HCT116 (cell line): ENCODE measurements around the gene SPRR2E. TPM values are rescaled to one million over a fixed set of nuclear protein-coding genes. Genes with fewer than 3 reads are reported as not detected.

Experiments
- ATAC-seq: fragments of 200-7000 bp; cut with Tn5 transposase; 2 replicates; pipeline ENCODE4 v1.9.1; 2020; ENCODE audit warnings: mild to moderate bottlenecking, moderate library complexity
- BruUV-seq: library from RNA; stranded (reverse); fragments of 400-500 nt; replicated peaks from 2 replicates; lab custom pipeline; 2021; lab: Mats Ljungman, UMichigan
- CTCF ChIA-PET: fragments of 300-600 bp; sonication (Branson Sonifier 250); formaldehyde crosslinking; loops from one replicate; lab custom pipeline; 2021; ENCODE audit warnings: antibody characterized with exemption; lab: Charles Lee
- POLR2A ChIA-PET: fragments of 300-600, 350-600 bp; sonication (Branson Sonifier 250); formaldehyde crosslinking; loops from one replicate; lab custom pipeline; 2021; ENCODE audit warnings: antibody characterized with exemption; lab: Charles Lee
- RAD21 ChIA-PET, 2 experiments: fragments of 300-600 bp; sonication (Branson Sonifier 250); formaldehyde crosslinking; loops; one replicate each; lab custom pipeline; 2023; ENCODE audit warnings: low total read pairs in 2 of 2; ENCODE audit not compliant: uncharacterized antibody in 2 of 2, unreplicated experiment in 2 of 2, low non-redundant PET in 1 of 2; lab: Charles Lee
- DNase-seq: peaks from one replicate; pipeline ENCODE4 v3.0.0-alpha.2; 2010; ENCODE audit warnings: low read depth, low spot score
- H2AFZ ChIP-seq: fragments of 200-600 bp; shearing (Covaris generic), sonication (generic); 2 replicates; pipeline ENCODE4 v1.6.1; 2017; ENCODE audit warnings: low read depth, mixed run types, mixed read lengths, antibody characterized with exemption, low read length; ENCODE audit not compliant: poor library complexity, severe bottlenecking
- H3K27ac ChIP-seq: 2 replicates; pipeline ENCODE4 v1.5.1; 2012; ENCODE audit warnings: low read depth, low read length
- H3K27me3 ChIP-seq: fragments of 200-600 bp; sonication (generic); 2 replicates; pipeline ENCODE4 v1.6.1; 2016; ENCODE audit warnings: mixed run types, low read length, mixed read lengths; ENCODE audit not compliant: insufficient read depth
- H3K36me3 ChIP-seq, 2 experiments: fragments of 200-500 bp in 1 of 2; fragments of 200-600 bp in 1 of 2; sonication (Bioruptor generic) in 1 of 2; sonication (generic) in 1 of 2; 2 replicates each; pipeline versions ENCODE4 v1.5.1 to v1.6.1; 2014 to 2016; ENCODE audit warnings: low read length in 2 of 2, inconsistent platforms in 1 of 2, mixed read lengths in 1 of 2, mixed run types in 1 of 2; ENCODE audit not compliant: insufficient read depth in 2 of 2, control insufficient read depth in 1 of 2
- H3K4me1 ChIP-seq, 2 experiments: fragments of 200-600 bp in 1 of 2; sonication (generic) in 1 of 2; 2 replicates each; pipeline versions ENCODE4 v1.5.1 to v1.6.1; 2012 to 2017; ENCODE audit warnings: low read length in 2 of 2, inconsistent platforms in 1 of 2, mild to moderate bottlenecking in 1 of 2, mixed read lengths in 1 of 2, mixed run types in 1 of 2, moderate library complexity in 1 of 2; ENCODE audit not compliant: insufficient read depth in 2 of 2, control insufficient read depth in 1 of 2
- H3K4me2 ChIP-seq: fragments of 200-600 bp; sonication (generic); 2 replicates; pipeline ENCODE4 v1.6.1; 2017; ENCODE audit warnings: mixed run types, low read length, mixed read lengths
- H3K4me3 ChIP-seq, 2 experiments: fragments of 200-600 bp in 1 of 2; sonication (generic) in 1 of 2; replicated peaks in 1 of 2; 2 replicates each; pipeline ENCODE4 v1.5.1; 2011 to 2016; ENCODE audit warnings: low read length in 2 of 2, control low read depth in 1 of 2, low read depth in 1 of 2, mild to moderate bottlenecking in 1 of 2, mixed read lengths in 1 of 2, mixed run types in 1 of 2
- H3K79me2 ChIP-seq: fragments of 200-600 bp; sonication (generic); 2 replicates; pipeline ENCODE4 v1.6.1; 2017; ENCODE audit warnings: mild to moderate bottlenecking, mixed run types, low read length, moderate library complexity, mixed read lengths; ENCODE audit not compliant: insufficient read depth
- H3K9ac ChIP-seq: fragments of 200-600 bp; sonication (generic); 2 replicates; pipeline ENCODE4 v1.6.1; 2016; ENCODE audit warnings: low read length, mixed read lengths
- H3K9me2 ChIP-seq: fragments of 200-600 bp; sonication (generic), shearing (Covaris generic); 2 replicates; pipeline ENCODE4 v1.6.1; 2017; ENCODE audit warnings: mixed run types, mild to moderate bottlenecking, moderate library complexity; ENCODE audit not compliant: insufficient read depth
- H3K9me3 ChIP-seq, 2 experiments: fragments of 200-500 bp in 1 of 2; fragments of 200-600 bp in 1 of 2; sonication (Bioruptor generic) in 1 of 2; sonication (generic) in 1 of 2; 2 replicates each; pipeline ENCODE4 v1.6.1; 2014 to 2017; ENCODE audit warnings: low read length in 2 of 2, mixed read lengths in 2 of 2, inconsistent platforms in 1 of 2, low read depth in 1 of 2, mild to moderate bottlenecking in 1 of 2, mixed run types in 1 of 2, moderate library complexity in 1 of 2; ENCODE audit not compliant: control insufficient read depth in 1 of 2, insufficient read depth in 1 of 2
- H4K20me1 ChIP-seq: fragments of 200-600 bp; sonication (generic), shearing (Covaris generic); 2 replicates; pipeline ENCODE4 v1.6.1; 2017; ENCODE audit warnings: mixed run types, mild to moderate bottlenecking, moderate library complexity; ENCODE audit not compliant: insufficient read depth
- ATF3 ChIP-seq: IDR thresholded peaks from 2 replicates; pipeline ENCODE4 v1.6.1; 2012
- CBX3 ChIP-seq: IDR thresholded peaks from 2 replicates; pipeline ENCODE4 v1.6.1; 2012; ENCODE audit warnings: low read depth
- CEBPB ChIP-seq: IDR thresholded peaks from 2 replicates; pipeline ENCODE4 v1.6.1; 2012; ENCODE audit warnings: low read depth
- CTCF ChIP-seq, 3 experiments: fragments of 200-600 bp in 1 of 3; sonication (generic) in 1 of 3; IDR thresholded peaks in 2 of 3; conservative IDR thresholded peaks in 1 of 3; 2 replicates each; pipeline ENCODE4 v1.5.1; 2012 to 2017; ENCODE audit warnings: low read depth in 2 of 3, low read length in 2 of 3, antibody characterized with exemption in 1 of 3, borderline replicate concordance in 1 of 3, control low read depth in 1 of 3, mild to moderate bottlenecking in 1 of 3, mixed read lengths in 1 of 3, mixed run types in 1 of 3, moderate library complexity in 1 of 3; ENCODE audit not compliant: insufficient read depth in 1 of 3
- EGR1 ChIP-seq: IDR thresholded peaks from 2 replicates; pipeline ENCODE4 v1.6.1; 2012; ENCODE audit warnings: low read depth
- ELF1 ChIP-seq: IDR thresholded peaks from 2 replicates; pipeline ENCODE4 v1.6.1; 2012; ENCODE audit warnings: low read depth, borderline replicate concordance
- EZH2 ChIP-seq: fragments of 200-600 bp; sonication (generic); IDR thresholded peaks from 2 replicates; pipeline ENCODE4 v1.6.1; 2017; ENCODE audit warnings: antibody characterized with exemption, mixed run types
- FOSL1 ChIP-seq: IDR thresholded peaks from 2 replicates; pipeline ENCODE4 v1.6.1; 2012; ENCODE audit warnings: low read depth
- JUND ChIP-seq: IDR thresholded peaks from 2 replicates; pipeline ENCODE4 v1.6.1; 2012
- POLR2A ChIP-seq: IDR thresholded peaks from 2 replicates; pipeline ENCODE4 v1.7.0; 2011; ENCODE audit warnings: borderline replicate concordance; ENCODE audit not compliant: insufficient read depth, insufficient read length; ENCODE audit errors: extremely low read depth
- POLR2AphosphoS5 ChIP-seq: IDR thresholded peaks from 2 replicates; pipeline ENCODE4 v1.6.1; 2011; ENCODE audit warnings: mild to moderate bottlenecking, low read depth, low read length, moderate library complexity
- SIN3A ChIP-seq: IDR thresholded peaks from 2 replicates; pipeline ENCODE4 v1.6.1; 2012; ENCODE audit warnings: low read depth
- SRF ChIP-seq: IDR thresholded peaks from 2 replicates; pipeline ENCODE4 v1.6.1; 2012; ENCODE audit warnings: low read depth
- YY1 ChIP-seq: IDR thresholded peaks from 2 replicates; pipeline ENCODE4 v1.6.1; 2011; ENCODE audit warnings: low read length, low read depth, moderate library complexity, mild to moderate bottlenecking; ENCODE audit not compliant: insufficient replicate concordance; ENCODE audit errors: extremely low read depth
- ZBTB33 ChIP-seq: IDR thresholded peaks from 2 replicates; pipeline ENCODE4 v1.6.1; 2011; ENCODE audit warnings: mild to moderate bottlenecking, low read length, moderate library complexity; ENCODE audit not compliant: insufficient replicate concordance; ENCODE audit errors: extremely low read depth
- ZNF274 ChIP-seq: fragments of 200-500 bp; sonication (Bioruptor generic); IDR thresholded peaks from 2 replicates; pipeline ENCODE4 v1.6.1; 2014; ENCODE audit warnings: mild to moderate bottlenecking, low read depth, low read length, inconsistent platforms
- intact Hi-C: fragments of 100-400 bp; cut with micrococcal nuclease; formaldehyde crosslinking; loops from 2 replicates; pipeline ENCODE4 v1.10.0; 2022
- total RNA-seq: library from RNA; stranded (reverse); gene quantifications from one replicate; pipeline ENCODE4 v1.2.1, GENCODE V29; 2021; ENCODE audit not compliant: unreplicated experiment

Gene SPRR2E
- total RNA-seq, 1 experiment from 2014 or later, result not detected

- intact Hi-C loops, result no loop called here
- Histone ChIP-seq H3K4me3 (no peak within 1 kb of the TSS), H3K27ac (no peak within 1 kb of the TSS), H3K9me3 (no peaks in the 10 kb centered on the region), H3K4me1 (no peaks in the 10 kb centered on the region), H3K79me2 (no peaks in the 10 kb centered on the region), H3K27me3 (peaks cover 24% of the 10 kb centered on the region), H3K9me2 (no peaks in the 10 kb centered on the region), H2AFZ (no peak within 1 kb of the TSS), H3K9ac (no peak within 1 kb of the TSS), H3K36me3 (no peaks in the 10 kb centered on the region), H3K4me2 (no peak within 1 kb of the TSS), H4K20me1 (no peaks in the 10 kb centered on the region)
- ChIA-PET RAD21 (no interaction called here), CTCF (no interaction called here), POLR2A (no interaction called here)
- DNase-seq (no peak), ATAC-seq (no peak)
- TF ChIP-seq POLR2AphosphoS5 (no peak), ZNF274 (no peak), POLR2A (no peak), FOSL1 (no peak), JUND (no peak), CEBPB (no peak), ATF3 (no peak), EZH2 (no peak), YY1 (no peak), CTCF (IDR thresholded peaks at IDR 0.05 in 2 of 3, conservative IDR thresholded peaks at IDR 0.05 in 1 of 3; ENCODE audit: borderline replicate concordance in 1 of 3, insufficient read depth in 1 of 3, low read depth in 2 of 3, low read length in 2 of 3) (no peak), ZBTB33 (no peak), ELF1 (no peak), EGR1 (no peak), CBX3 (no peak), SIN3A (no peak), SRF (no peak)
- BruUV-seq, result no TSS peak
These were observed 22.8 kb downstream of the SPRR2E start, which contains the start of gene SPRR2B for GRCh38 chr1:153071511-153071910. SPRR2B (minus strand) TSS chr1:153071611; CDS start chr1:153070839, 772 bp downstream.
